Chondrocyte (in vitro differentiated cells): ENCODE measurements around the gene DBNDD2. TPM values are rescaled to one million over a fixed set of nuclear protein-coding genes. Genes with fewer than 3 reads are reported as not detected.
A peak's percentile ranks its signal among the peaks of the same experiment; 100 is the strongest.

Experiments
- DNase-seq: peaks from one replicate; pipeline ENCODE4 v3.0.0; 2021; ENCODE audit warnings: mixed read lengths, low spot score
- H3K27ac Mint-ChIP-seq: one replicate; pipeline ENCODE4 v1.8.0; 2021; ENCODE audit warnings: mild to moderate bottlenecking, moderate library complexity, mixed read lengths; ENCODE audit not compliant: unreplicated experiment
- H3K27me3 Mint-ChIP-seq: 2 replicates; pipeline ENCODE4 v1.8.0; 2021; ENCODE audit warnings: low read depth, mixed read lengths
- H3K36me3 Mint-ChIP-seq: 2 replicates; pipeline ENCODE4 v1.8.0; 2021; ENCODE audit warnings: low read depth, mixed read lengths
- H3K4me1 Mint-ChIP-seq: 2 replicates; pipeline ENCODE4 v1.8.0; 2021; ENCODE audit warnings: low read depth, mild to moderate bottlenecking, mixed read lengths
- H3K4me3 Mint-ChIP-seq: one replicate; pipeline ENCODE4 v1.8.0; 2021; ENCODE audit warnings: mild to moderate bottlenecking, moderate library complexity, mixed read lengths; ENCODE audit not compliant: unreplicated experiment
- H3K9me3 Mint-ChIP-seq: 2 replicates; pipeline ENCODE4 v1.8.0; 2021; ENCODE audit warnings: low read depth, mixed read lengths
- total RNA-seq: library from RNA; stranded (reverse); gene quantifications from 3 replicates; pipeline ENCODE4 v1.2.1, GENCODE V29; 2021
- TF ChIP-seq, protein P1 (sequence below): fragments of 200-600 bp; sonication (generic); IDR thresholded peaks from 2 replicates; pipeline ENCODE4 v1.5.0; 2021; ENCODE audit warnings: antibody characterized with exemption, mild to moderate bottlenecking, moderate library complexity

Gene DBNDD2
- total RNA-seq, 1 donor from 2014 or later: 47.0 TPM

GRCh38 chr20:45433316-45433715 lies 25.2 kb downstream of the DBNDD2 start:
- Mint-ChIP-seq H3K36me3 (no peaks in the 10 kb centered on the region), H3K9me3 (no peaks in the 10 kb centered on the region), H3K4me3 (no peak overlapping the region), H3K4me1 (peaks cover 4% of the 10 kb centered on the region), H3K27me3 (no peaks in the 10 kb centered on the region), H3K27ac (no peak overlapping the region)
- no peak for DNase-seq
- TF ChIP-seq, protein P1, sequence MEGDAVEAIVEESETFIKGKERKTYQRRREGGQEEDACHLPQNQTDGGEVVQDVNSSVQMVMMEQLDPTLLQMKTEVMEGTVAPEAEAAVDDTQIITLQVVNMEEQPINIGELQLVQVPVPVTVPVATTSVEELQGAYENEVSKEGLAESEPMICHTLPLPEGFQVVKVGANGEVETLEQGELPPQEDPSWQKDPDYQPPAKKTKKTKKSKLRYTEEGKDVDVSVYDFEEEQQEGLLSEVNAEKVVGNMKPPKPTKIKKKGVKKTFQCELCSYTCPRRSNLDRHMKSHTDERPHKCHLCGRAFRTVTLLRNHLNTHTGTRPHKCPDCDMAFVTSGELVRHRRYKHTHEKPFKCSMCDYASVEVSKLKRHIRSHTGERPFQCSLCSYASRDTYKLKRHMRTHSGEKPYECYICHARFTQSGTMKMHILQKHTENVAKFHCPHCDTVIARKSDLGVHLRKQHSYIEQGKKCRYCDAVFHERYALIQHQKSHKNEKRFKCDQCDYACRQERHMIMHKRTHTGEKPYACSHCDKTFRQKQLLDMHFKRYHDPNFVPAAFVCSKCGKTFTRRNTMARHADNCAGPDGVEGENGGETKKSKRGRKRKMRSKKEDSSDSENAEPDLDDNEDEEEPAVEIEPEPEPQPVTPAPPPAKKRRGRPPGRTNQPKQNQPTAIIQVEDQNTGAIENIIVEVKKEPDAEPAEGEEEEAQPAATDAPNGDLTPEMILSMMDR: no peak

GRCh38 chr20:45433976-45434375 lies 25.9 kb downstream of the DBNDD2 start:
- no peaks in the 10 kb centered on the region for H3K27me3 Mint-ChIP-seq
- H3K27ac Mint-ChIP-seq: no peak overlapping the region
- DNase-seq: no peak
- no peak overlapping the region for H3K4me3 Mint-ChIP-seq
- peaks cover 4% of the 10 kb centered on the region for H3K4me1 Mint-ChIP-seq
- H3K9me3 Mint-ChIP-seq: no peaks in the 10 kb centered on the region
- no peaks in the 10 kb centered on the region for H3K36me3 Mint-ChIP-seq
- TF ChIP-seq, protein P1: no peak

- H3K4me1 Mint-ChIP-seq: peaks cover 4% of the 10 kb centered on the region
- H3K9me3 Mint-ChIP-seq: no peaks in the 10 kb centered on the region
- no peak for DNase-seq
- peak overlapping the region; percentile 86 for H3K27ac Mint-ChIP-seq
- H3K27me3 Mint-ChIP-seq: peaks cover 1% of the 10 kb centered on the region
- TF ChIP-seq, protein P1: peak; percentile 99
- no peaks in the 10 kb centered on the region for H3K36me3 Mint-ChIP-seq
- peak overlapping the region; percentile 84 for H3K4me3 Mint-ChIP-seq
These were observed 28.8 kb downstream of the DBNDD2 start for GRCh38 chr20:45436732-45437485.

- H3K27me3 Mint-ChIP-seq: peaks cover 21% of the 10 kb centered on the region
- H3K9me3 Mint-ChIP-seq: no peaks in the 10 kb centered on the region
- TF ChIP-seq, protein P1: no peak
- no peak overlapping the region for H3K4me3 Mint-ChIP-seq
- H3K27ac Mint-ChIP-seq: no peak overlapping the region
- no peaks in the 10 kb centered on the region for H3K36me3 Mint-ChIP-seq
- H3K4me1 Mint-ChIP-seq: no peaks in the 10 kb centered on the region
- no peak for DNase-seq
These were observed 32.3 kb downstream of the DBNDD2 start for GRCh38 chr20:45440424-45440823.

DNA sequence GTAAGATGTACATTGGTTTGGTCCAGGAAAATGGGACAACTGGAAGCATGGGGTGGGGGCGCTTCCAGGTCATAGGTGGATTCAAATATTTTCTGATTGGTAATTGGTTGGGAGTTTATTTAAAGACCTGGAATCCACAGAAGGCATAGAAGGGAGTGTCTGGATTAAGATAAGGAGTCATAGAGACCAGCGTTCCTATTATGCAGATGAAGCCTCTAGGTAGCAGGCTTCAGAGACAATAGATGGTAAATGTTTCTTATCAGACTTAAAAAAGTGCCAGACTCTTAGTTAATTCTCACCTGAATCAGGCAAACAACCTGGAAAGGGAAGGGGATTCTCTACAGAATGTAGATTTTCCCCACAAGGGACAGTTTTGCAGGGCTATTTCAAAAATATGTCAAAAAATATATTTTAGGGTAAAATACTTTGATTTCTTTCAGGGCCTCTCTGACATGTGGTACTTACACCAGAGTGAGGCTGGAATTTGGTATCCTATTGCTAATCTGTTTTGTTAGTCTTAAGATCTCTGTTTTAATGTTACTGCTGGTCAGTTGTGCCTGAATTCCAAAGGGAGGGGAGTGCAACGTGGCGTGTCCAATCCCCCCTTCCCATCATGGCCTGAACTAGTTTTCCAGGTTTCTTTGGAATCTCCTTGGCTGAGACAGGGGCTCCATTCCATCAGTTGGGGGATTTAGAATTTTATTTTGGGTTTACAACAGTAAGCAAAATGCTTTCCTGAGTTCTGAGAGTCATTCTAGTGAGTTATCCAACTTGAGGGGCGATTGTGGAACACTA lies 33.0 kb downstream of the DBNDD2 start:
- no peak for DNase-seq
- H3K36me3 Mint-ChIP-seq: no peaks in the 10 kb centered on the region
- H3K9me3 Mint-ChIP-seq: no peaks in the 10 kb centered on the region
- peaks cover 27% of the 10 kb centered on the region for H3K27me3 Mint-ChIP-seq
- H3K27ac Mint-ChIP-seq: no peak overlapping the region
- no peaks in the 10 kb centered on the region for H3K4me1 Mint-ChIP-seq
- H3K4me3 Mint-ChIP-seq: no peak overlapping the region
- TF ChIP-seq, protein P1: no peak
